ENCODE data around the gene MIF4GD.
"Not testable (repeated sequence)": the region's sequence is repeated elsewhere in the genome, so short reads cannot be mapped to it uniquely, and the experiment has no call there.

MIF4GD gene

GRCh38 chr17:75288770-75289114, 17.7 kb upstream of the MIF4GD start:
- in situ Hi-C loops (cut with HindIII; ENCODE audit: low sequenced_read_pairs), result no loop called here

- in situ Hi-C loops (cut with HindIII; ENCODE audit: low sequenced_read_pairs), result no loop called here
Measured at GRCh38 chr17:75288359-75288758, 17.3 kb upstream of the MIF4GD start.

- in situ Hi-C loops (cut with HindIII; ENCODE audit: low sequenced_read_pairs), result no loop called here
Measured at GRCh38 chr17:75287221-75287620, 16.2 kb upstream of the MIF4GD start.

- in situ Hi-C loops (cut with HindIII; ENCODE audit: low sequenced_read_pairs), result no loop called here
Measured at GRCh38 chr17:75285123-75285522, 14.1 kb upstream of the MIF4GD start.

- in situ Hi-C loops (cut with HindIII; ENCODE audit: low sequenced_read_pairs), result not testable (repeated sequence)
Measured at GRCh38 chr17:75280189-75280588, 9.2 kb upstream of the MIF4GD start.

- in situ Hi-C loops (cut with HindIII; ENCODE audit: low sequenced_read_pairs), result no loop called here
Measured at GRCh38 chr17:75277664-75278071, 6.6 kb upstream of the MIF4GD start.

GRCh38 chr17:75273977-75274708, 3.1 kb upstream of the MIF4GD start:
- in situ Hi-C loops (cut with HindIII; ENCODE audit: low sequenced_read_pairs), result no loop called here

GRCh38 chr17:75272848-75273184, 1.8 kb upstream of the MIF4GD start:
- in situ Hi-C loops (cut with HindIII; ENCODE audit: low sequenced_read_pairs), result no loop called here

GRCh38 chr17:75271955-75272847, 1.2 kb upstream of the MIF4GD start:
- in situ Hi-C loops (cut with HindIII; ENCODE audit: low sequenced_read_pairs), result no loop called here

GRCh38 chr17:75271233-75271954, 363 bp upstream of the MIF4GD start:
- in situ Hi-C loops (cut with HindIII; ENCODE audit: low sequenced_read_pairs), result no loop called here

- in situ Hi-C loops (cut with HindIII; ENCODE audit: low sequenced_read_pairs), result no loop called here
Measured at GRCh38 chr17:75270218-75270965, 639 bp downstream of the MIF4GD start.

- in situ Hi-C loops (cut with HindIII; ENCODE audit: low sequenced_read_pairs), result no loop called here
Measured at GRCh38 chr17:75269844-75270217, 1.2 kb downstream of the MIF4GD start.

GRCh38 chr17:75267411-75268232, 3.4 kb downstream of the MIF4GD start:
- in situ Hi-C loops (cut with HindIII; ENCODE audit: low sequenced_read_pairs), result no loop called here

GRCh38 chr17:75267153-75267410, 3.9 kb downstream of the MIF4GD start:
- in situ Hi-C loops (cut with HindIII; ENCODE audit: low sequenced_read_pairs), result no loop called here

GRCh38 chr17:75266316-75267152, 4.5 kb downstream of the MIF4GD start:
- in situ Hi-C loops (cut with HindIII; ENCODE audit: low sequenced_read_pairs), result no loop called here

GRCh38 chr17:75265614-75266315, 5.3 kb downstream of the MIF4GD start:
- in situ Hi-C loops (cut with HindIII; ENCODE audit: low sequenced_read_pairs), result no loop called here

GRCh38 chr17:75263055-75263454, 8.0 kb downstream of the MIF4GD start:
- in situ Hi-C loops (cut with HindIII; ENCODE audit: low sequenced_read_pairs), result no loop called here

- in situ Hi-C loops (cut with HindIII; ENCODE audit: low sequenced_read_pairs), result no loop called here
Measured at GRCh38 chr17:75262112-75262606, 8.9 kb downstream of the MIF4GD start.

All from DLD1 (cell line).